ENCODE data around the gene FOXN3.
"Not testable (repeated sequence)": the region's sequence is repeated elsewhere in the genome, so short reads cannot be mapped to it uniquely, and the experiment has no call there.

FOXN3 gene

DNA sequence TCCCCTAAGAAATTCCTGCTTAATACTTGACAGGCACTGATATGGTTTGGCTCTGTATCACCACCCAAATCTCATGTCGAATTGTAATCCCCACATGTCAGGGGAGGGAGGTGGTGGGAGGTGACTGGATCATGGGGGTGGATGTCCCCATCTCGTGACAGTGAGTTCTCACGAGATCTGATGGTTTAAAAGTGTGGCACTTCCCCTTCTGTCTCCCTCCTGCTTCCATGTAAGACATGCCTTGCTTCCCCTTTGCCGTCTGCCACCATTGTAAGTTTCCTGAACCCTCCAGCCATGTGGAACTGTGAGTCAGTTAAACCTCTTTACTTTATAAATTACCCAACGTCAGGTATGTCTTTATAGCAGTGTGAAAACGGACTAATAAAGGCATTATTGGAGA lies 198.0 kb downstream of the FOXN3 start:
- no peak for DNase-seq

DNA sequence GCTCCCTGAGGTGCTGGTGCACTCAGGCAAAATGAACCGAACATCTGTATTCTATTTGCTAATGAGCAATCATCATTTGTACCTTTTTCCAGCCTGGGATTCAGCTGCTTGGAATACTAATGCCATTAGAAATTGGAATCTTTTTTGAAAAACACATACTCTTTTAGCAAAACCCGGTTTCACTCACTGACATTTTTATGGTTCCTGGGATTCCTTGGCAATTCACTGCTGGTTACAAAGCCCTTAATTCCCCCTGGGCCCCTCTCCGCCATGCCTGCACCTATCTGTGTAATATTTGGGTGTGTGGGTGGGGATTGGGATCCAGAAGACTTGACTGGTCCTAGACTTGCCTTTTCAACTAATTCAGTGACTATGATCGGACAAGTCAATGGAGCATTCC lies 199.1 kb downstream of the FOXN3 start:
- DNase-seq, result no peak

DNA sequence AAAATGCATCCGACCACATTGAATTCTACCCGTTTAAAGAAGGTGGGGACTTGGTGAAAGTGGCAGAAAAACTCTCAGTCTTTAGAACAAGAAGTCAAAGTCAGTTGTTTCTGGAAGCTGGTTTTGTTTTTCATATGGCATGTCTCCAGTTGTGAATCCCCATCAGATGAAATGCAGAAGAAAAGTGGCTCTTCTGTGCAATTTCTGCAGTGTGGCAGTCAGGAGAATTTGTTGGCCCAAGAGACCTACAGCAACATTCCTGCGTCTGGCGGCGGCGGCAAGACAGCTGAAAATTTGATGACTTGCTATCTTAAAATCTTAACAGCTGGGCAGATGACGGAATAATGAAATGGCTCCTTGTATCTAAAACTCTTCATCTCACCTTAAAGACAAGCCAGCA lies 201.5 kb downstream of the FOXN3 start:
- DNase-seq, result peak; percentile 56

DNA sequence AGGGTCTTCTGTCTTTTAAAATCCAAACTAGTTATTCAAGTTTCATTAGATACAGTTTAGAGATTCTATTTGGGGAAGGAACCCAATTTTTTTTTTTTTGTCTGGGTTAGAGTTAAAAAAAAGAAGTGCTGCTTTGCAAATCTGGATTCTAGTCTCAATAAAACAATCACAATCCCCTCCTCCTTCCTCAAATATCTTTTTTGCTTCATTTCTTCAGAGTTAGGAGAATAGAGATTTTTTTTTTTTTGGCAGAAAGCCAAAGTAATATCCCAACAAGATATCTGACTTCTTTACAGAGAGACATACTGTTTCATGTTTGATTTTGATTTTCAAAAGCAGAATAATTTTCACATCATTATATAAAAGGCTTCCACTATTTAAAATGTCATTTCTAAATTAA lies 201.9 kb downstream of the FOXN3 start:
- DNase-seq, result no peak

DNA sequence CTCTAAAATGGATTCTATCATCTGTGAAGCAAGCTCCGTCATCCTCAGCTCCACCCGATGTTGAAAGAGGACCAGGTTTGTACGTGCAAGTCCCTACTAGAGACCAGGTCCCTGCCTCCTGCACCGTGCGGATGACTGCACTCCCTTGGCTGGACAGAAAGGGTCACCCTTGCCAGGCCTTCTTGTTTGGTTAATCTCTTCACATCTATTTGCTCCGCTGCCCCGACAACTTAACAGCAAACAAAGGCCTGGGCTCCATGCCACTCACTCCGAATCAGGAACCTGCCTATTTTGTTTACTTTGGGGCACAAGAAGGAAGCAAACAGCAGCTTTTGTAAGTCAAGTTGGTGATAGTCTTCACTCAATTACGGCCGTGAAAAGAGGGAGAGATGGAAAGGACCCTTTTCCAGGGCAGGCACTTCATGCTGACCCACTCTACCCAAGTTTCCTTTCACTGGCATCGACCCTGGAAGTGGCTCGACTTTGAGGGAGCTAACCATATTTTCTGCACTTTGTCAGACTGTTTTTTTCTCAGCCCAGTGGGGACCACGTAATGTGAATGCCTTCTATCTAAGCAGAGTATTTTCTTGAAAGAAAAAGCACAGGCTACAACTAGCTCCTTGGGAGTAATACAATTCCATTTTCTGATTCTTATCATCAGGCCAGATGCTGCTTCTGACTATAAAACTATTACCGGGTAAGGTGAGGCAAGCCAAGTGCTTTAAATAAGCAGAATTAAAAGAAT lies 202.6 kb downstream of the FOXN3 start:
- peak; percentile 63 for DNase-seq

DNA sequence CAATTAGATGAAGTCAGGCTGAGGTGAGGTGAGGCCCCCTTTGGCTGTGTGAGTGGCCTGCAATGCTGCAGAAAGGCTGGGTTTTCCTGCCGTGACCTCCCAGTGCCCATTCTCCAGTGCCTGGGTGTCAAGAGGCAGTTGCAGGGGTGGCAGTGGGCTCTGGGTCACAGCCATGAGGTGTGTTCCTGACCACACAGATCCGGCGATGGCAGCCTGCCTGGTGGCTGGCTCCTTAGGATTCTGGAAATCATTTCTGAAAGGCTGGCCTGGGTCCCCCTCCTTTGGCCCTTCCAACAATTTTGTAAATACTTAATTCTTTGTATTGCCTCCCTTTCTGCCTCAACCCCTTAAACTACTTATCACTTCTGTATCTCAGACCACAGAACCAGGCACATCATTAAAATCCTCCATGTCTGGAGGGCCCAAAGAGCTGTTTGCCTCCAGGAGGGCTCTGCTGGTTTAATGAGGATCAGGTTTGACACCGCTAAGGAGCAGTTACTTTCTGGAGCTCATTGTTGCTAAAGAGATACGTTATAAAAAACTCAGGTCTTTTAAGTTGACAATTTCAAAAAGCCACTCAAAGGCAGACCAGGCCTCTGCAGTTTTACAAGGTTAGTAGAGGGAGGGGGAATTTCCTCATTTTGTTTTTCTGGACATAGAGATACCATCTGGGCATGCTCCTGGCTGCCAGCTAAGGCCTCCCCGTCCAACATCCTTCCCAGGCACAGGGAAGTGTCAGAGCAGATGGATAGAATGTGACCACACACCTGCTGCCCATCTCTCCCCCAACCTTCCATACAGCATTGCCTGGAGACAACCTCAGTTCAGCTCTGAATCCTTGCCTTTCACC lies 204.4 kb downstream of the FOXN3 start:
- DNase-seq, result peak; percentile 73

DNA sequence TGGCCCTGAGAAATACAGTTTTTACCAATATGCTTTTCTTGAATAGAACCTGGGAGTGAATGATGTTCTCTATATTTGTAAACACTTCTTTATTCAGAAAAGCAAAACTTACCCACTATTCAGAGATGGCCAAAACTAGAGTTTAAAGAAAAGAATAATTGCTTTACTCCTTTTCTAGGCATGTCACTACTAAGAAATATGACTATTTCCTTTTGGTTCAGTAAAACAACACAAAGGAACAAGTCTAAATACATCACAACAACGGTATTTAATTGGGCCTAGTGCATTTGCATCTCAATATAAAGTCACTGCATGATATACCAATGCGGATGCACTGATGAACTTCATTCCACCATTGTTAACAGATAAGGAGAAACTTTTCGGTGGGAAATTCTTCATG lies 207.5 kb downstream of the FOXN3 start:
- DNase-seq, result no peak

DNA sequence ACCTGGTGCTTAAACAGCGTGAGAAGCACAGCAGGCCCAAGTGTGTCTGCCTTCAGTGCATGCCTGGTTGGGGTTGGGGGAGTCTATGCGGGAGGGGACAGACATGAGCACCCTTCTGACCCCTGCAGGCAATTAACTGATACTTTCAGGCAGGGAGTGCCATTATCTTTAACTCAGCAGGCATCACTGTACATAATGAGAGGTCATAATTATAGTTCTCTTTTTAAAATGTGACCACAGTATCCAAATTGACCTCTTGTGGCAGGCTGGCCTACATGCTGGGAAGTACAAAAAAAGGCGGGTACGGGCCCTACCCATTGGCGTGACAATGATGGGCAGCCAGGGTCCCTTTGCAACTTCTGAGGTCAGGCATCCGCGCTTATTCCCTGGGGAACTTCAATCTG lies 209.1 kb downstream of the FOXN3 start:
- peak; percentile 69 for DNase-seq

DNA sequence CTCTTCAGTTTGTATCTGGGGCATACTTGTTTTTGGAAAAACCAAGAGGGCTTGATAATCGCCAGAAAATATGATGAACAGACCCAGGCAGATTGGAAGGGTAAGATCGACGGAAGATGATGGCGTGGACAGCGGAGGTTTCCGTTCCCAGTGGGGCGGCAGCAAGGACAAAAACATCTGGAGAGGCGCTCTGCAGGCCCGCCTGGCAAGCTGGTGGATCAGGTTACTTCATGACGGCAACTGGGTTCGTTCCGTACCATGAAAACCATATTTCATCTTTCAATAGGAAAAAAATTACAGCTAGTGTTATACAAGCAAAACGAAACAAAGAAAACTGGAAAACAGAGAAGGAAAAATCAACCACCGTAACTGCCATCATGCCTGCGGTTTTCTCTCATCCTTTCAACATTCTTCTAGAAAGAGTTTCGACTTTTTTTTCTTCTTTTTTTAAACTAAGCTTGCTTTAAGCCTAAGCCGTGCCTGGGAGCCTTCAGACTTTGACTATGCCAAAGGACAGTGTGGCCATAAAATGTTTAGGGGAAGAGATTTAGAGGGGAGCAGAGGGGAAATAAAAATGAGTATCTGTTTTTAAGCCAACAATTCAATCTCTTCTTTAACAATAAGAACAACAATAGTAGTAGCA lies 210.5 kb downstream of the FOXN3 start:
- no peak for DNase-seq

DNA sequence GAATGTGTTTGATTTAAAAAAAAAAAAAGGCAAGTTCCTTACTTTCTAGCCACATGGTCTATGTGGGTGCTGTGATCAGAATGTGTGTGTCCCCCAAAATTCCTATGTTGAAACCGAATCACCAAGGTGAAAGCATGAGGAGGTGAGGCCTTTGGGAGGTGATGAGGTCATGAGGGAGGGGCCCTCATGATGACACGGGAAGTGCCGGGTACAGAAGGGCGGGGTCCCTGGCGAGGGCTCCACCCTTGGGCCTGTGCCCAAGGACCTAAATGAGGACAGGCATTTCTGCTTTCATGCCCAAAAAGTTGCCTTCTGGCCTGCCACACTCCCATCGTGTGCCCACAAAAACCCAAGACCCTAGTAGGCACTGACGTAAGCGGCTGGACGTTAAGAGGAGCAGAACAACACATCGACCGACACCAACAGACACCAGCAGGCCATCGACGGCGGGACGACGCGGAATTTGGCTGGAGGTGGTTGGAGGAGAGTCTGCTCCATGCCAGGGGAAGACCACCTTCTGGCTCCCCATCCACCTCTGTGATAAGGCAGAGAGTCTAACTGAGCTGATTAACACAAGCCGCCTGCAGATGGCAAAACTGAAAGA lies 211.8 kb downstream of the FOXN3 start:
- DNase-seq, result peak; percentile 38

DNA sequence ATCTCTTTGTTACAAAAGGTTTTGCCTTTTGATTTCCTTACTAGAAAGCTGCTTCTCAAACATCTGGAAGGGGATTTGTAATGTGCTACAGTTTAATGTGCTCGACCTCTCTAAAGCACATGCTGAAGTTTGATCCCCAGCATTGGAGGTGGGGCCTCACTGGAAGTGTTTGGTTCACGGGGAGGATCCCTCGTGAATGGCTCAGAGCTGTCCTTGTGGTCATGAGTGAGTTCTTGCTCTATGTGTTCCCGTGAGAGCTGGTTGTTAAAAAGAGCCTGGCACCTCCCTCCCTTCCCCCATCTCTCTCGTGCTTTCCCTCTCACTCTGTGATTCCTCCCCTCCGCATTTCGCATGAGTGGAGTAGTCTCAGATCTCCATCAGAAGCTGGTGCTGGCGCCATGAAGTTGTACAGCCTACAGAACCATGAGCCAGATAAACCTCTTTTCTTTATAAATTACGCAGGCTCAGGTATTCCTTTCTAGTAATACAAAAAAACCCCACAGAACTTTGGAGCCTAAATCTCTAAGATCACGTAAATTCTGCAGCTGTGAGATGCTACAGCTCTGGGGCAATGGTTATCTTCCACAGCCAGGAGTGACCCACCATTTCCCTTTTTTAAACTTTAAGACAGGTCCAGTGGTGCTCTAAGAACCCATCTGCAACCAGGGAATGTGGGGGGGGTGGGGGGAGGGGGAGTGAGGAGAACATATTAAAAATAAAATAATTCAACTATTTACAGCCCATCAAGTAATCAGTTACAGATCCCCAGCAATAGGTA lies 214.4 kb downstream of the FOXN3 start:
- DNase-seq, result peak; percentile 45

DNA sequence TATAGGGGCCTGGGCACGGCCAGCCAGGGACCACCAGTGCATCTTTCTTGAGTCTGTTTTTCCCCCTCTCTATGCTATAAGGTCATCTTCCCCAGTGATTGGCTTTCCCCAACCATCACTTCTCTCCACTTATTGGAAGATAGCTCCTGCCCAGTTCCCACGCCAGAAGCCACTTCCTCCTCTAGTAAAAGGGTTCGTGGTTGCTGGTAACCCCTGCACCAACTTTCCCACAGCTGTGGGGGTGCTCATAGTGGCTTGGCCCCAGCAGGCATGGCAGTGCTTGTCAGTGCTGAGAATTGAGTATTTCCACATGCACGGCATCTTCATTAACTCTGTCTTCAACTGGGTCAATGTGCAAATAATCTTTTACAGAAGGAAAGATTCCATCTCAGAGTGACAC lies 215.4 kb downstream of the FOXN3 start:
- no peak for DNase-seq

DNA sequence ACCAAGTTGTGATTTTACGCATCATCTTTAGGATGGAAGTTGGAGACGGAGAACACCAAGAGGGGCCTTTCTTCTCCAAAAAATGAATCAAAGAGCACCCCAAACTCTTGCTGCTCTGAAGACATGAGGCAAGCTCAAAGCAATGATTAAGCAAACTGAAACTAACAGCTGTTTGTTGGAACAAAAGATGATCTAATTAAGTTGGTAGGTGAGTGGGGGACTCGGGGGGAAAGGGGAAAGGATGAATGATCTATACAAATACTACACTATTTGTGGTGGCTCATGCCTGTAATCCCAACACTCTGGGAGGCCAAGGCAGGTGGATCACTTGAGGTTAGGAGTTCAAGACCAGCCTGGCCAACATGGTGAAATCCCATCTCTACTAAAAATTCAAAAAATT lies 217.7 kb downstream of the FOXN3 start:
- DNase-seq, result not testable (repeated sequence)

DNA sequence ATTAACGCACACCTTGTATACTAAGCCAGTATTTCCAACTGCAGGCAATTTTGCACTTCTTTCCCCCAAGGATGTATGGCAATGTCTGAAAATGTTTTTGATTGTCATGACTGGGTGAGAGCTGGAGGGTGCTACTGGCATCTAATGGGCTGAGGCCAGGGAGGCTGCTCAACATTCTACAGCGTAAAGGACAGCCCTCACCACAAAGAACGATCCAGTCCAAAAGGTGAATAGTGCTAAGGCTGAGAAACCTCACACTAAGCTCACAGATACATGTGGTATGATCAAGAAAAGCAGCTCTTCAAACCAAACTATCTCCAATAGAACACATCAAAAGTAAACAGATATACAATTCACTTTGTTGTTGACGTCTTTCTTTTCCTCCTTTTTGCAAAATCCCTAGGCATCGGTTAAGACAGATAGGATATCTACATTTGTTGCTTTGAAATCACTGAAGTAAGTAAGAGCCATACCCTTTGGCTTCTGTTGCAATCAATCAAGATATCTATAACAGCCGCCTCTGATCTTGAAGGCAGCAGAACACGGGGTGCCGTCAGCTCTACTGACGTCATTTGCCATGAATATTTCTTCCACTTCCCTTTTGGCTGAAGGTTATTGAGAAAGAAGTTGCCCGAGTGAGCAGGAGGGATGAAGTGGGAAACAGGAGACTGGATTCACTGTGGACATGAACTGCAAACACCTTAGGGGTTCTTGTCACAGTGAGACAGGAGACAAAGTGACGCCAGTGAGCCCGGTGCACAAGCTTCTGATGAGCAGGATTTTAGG lies 218.3 kb downstream of the FOXN3 start:
- DNase-seq, result peak; percentile 20

DNA sequence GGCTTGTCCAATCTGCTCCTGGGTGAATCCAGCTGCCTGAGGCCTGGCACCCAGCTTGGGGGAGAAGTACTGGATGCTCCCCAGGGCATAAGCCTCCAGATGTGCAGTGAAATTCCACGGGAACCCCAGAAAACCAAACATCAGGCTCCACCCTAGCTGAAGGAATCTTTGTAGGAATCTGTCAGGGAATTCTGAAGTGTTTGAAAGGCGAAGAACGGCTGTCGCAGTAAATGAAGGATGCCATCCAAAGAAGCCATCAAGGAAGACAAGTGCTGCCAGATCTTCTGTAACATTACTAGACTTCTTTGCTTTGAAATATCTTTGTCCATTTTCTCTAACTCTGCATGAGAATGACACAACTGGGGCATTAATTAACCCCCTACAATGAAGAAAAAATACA lies 219.4 kb downstream of the FOXN3 start:
- no peak for DNase-seq

DNA sequence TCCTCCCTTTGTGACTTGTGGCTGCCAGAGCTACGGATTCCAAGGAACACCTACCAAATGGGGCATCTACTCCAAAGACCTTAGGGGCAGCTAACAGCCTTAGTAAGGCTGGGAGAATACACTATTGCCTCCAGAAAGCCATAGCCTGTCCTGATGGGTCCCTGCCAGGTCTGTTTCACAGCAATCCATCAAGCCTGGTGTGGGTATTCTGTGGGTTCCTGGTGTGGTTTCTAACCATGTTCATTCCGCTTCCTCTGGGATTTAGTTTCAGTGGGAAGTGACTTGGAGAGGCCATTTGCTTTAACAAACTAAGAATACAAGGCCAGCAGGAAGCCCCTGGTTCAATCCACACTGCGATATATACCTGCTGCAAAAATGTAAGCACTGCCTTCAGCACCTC lies 220.5 kb downstream of the FOXN3 start:
- DNase-seq, result no peak

DNA sequence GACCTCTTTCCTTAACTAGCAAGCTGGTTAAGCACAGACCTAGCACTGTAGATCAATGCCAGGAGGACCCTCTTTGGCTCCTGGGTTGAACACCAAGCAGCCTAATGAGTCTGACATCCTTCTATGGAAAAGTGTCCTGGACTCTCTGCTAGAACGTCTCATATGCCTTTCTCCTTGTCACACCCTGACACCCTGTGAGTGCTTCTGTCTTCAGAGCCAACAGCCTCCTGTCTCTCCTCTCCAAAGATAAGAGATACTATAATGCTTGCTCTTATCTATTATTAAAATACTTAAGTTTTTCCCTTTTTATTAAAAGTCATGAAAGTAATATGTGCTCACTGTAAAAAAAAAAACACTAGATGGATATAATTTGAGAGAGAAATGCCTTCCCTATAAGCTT lies 222.7 kb downstream of the FOXN3 start:
- no peak for DNase-seq

DNA sequence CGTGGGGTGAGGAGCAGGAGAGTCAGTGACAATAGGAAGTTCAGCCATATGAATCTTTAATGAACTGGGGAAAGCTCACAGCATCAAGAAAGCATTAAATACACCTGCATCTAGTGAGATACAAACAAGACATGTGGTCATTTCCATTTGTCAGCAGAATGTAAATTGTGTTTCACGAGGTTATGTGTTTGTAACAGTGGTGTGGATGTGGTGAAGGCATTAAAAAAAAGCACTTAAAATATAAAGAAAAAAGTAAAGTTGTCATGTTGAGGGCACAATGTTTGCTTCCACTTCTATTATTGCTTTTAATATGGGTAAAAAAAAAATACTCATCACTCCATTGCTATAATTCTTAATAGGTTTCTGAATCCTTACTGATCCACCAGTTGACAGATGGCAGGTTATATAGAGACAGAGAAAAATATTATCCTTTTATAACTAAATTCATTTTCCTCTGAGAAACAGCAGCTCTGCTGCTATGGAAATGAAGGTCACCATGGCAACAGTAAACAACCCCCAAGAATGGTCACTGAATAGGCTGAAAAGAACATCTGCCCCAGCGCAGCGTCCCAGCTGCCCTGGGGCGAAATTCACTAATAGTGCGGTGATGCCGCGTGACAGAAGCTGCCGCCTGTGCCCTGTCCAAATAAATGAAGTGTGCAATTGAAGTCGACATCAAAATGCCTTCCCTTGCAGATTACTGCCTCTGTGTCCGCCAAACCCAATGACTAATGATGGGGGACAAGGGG lies 226.1 kb downstream of the FOXN3 start:
- no peak for DNase-seq

DNA sequence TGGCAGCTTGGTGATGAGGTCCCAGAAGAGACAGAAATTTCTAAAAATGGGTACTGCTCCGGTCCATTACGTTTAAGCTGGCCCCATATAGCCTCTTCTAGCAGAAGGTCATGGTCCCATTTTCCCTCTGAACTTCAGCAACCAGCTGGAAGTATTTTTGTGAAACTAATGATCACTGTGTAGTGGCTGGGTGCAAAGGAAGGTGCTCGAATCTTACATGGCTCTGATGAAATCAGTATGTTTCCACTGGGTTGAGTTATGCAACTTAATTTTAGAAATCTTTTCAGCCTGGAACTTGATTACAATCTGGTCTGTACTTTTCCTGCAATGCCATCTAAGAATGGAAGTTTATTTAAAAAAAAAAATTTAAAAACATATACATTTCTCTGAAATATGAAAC lies 228.5 kb downstream of the FOXN3 start:
- no peak for DNase-seq

DNA sequence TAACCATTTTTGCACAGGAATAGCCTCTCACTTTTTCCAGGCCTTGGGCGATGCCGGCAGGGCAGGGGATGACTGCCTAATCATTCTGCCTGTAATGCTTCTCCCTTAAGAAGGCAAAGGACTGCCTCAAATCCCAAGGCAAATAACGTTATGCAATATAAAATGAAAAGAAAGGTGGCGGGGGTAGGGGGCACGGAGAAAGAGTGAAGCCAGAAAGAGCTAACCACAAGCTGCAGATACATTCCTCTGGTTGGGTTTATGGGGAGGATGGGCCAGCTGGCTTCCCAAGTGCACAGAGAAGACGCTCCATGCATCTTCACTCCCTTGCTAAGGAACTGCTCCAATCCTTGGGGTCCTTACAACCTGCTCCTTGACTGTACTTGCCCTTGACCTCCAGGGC lies 229.5 kb downstream of the FOXN3 start:
- no peak for DNase-seq

DNA sequence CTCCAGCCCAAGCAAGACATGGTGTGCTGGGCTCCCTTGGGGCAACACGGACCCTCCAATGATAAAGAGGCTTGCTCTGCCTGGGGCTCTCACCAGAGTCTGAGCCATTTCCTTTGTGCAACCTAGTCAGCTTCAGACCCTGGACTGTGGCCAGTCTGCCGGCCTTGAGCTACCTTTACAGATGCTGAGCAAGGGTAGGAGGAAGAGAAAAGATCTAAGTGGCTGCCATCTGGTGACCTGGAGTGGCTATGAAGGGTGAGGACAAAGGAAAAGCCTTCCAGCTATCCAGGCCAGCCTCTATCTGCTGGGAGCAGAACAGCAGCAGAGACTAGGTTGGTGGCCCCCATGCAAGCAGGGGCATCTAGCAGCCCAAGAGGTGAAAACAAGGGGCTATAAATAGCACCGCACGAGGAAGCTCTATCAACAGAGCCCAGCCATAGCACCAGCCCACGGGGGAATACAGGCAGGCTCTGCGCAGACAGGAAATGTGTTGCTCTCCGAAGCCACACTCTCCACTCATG lies 230.1 kb downstream of the FOXN3 start:
- DNase-seq, result peak; percentile 69
